AG09319 (cell line): ENCODE data around the gene SEMA4D.

ENCODE experiments used
- DNase-seq: peaks from one replicate; pipeline ENCODE4 v3.0.0-alpha.2; 2010; ENCODE audit warnings: low read depth; ENCODE audit errors: extremely low read depth
- CTCF ChIP-seq: IDR thresholded peaks from 2 replicates; pipeline ENCODE4 v1.5.1; 2011; ENCODE audit warnings: low read depth, mild to moderate bottlenecking, inconsistent platforms, low read length, moderate library complexity

Gene SEMA4D

GRCh38 chr9:89428901-89429890 is 68.7 kb downstream of the SEMA4D start:
- 0 out of 2 replicates have a peak, but pooled peaks have one; percentile 6 for TF ChIP-seq CTCF
- no peak for DNase-seq

DNA sequence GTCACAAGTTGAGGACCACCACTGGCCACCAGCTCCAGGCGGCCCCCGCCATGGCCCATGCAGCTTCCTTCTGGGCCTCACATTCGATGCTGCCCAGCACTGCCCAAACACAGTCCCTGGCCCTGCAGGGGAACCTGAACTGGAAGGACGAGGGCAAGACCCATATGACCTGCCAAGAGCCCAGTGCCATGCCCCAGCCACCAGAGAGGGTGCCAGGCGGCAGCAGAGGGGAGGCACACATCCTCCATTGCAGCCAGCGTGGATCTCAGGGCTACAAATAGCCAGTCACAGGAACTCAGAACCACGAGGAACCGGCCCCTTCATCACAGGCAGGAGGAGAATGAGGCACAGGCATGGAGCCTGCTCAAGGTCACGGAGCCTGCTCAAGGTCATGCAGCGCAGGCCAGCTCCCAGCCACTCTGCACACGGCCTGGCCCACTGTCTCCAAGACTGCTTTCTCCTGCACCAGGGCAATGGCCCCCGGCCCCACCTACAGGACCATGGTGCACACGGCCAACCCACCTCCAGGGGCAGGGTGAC is 69.6 kb downstream of the SEMA4D start:
- TF ChIP-seq CTCF: no peak
- DNase-seq: no peak

DNA sequence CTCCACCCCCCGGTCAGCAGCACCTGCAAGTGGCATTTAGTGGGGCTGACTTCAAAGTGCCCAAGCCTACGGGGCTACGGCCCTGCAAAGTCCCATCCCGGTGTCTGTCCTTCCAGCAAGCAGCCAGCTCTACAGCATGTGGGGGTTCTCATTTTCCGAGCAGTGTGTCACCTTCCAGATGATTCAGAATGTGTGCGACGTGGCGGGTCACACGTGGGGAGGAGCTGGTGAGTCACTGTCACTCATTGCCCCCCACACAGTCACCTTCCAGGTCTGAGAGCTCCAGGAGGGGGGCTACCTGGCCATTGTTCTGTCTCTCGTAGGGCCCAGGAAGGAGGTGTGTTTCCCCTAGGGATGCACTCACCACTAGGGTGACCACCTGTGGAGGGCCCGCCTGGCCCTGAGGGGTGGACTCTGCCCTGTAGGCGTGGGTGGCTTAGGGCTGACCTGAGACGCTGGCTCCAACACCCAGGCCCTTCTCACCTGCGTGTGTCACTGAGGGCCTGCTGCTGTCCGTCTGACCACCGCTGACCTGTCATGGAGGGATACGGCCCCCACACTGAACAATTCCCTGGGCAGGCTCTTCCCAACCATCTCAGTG is 70.2 kb downstream of the SEMA4D start:
- DNase-seq: no peak
- no peak for TF ChIP-seq CTCF

DNA sequence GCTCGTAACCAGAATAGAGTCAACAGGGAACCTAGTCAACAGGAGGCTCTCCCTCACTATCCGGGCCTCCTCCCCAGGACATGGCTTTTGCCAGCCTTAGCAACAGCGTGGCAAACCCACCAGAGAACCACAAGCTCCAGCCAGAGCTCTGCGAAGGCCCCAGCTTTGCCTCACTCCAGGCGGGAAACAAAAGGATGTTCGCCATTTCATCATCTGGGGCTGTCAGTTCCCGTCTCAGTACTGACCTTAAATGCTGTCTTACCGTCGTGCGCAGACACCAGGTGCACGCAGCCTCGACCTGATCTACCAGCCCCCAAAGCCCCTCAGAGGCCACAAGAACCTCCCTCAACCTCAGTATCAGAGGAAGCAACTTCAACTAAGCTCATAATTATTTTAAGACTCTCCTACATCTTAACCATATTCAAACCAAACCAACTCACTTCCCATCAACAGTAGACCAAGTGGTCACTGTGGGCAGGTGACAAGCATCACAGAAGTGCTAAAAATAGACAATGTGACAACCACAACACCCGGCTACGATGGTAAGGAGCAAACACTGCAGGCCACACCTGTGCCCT is 71.4 kb downstream of the SEMA4D start:
- TF ChIP-seq CTCF: no peak
- no peak for DNase-seq

DNA sequence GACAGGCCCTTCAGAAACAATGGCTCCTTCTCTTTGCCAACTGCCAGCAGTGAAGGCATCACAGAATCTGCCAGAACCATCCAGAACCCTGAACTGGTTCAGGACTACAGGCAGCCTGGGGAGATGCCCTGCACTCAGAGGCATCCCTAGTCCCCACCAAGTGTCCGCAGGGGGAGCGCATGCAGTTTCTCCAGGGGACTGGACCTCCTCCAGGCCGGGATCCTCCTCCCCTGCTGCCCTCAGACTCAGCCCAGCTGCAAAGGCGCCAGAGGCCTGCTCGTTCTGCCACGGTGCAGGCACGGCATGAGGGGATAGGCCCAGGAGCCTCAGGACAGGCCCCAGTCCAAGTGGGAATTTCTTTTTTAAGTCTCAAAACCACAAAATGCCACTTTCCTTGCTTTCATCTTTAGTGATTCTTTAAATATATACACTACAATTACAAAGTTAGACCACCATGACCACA is 72.0 kb downstream of the SEMA4D start:
- TF ChIP-seq CTCF: no peak
- peak; percentile 14 for DNase-seq

DNA sequence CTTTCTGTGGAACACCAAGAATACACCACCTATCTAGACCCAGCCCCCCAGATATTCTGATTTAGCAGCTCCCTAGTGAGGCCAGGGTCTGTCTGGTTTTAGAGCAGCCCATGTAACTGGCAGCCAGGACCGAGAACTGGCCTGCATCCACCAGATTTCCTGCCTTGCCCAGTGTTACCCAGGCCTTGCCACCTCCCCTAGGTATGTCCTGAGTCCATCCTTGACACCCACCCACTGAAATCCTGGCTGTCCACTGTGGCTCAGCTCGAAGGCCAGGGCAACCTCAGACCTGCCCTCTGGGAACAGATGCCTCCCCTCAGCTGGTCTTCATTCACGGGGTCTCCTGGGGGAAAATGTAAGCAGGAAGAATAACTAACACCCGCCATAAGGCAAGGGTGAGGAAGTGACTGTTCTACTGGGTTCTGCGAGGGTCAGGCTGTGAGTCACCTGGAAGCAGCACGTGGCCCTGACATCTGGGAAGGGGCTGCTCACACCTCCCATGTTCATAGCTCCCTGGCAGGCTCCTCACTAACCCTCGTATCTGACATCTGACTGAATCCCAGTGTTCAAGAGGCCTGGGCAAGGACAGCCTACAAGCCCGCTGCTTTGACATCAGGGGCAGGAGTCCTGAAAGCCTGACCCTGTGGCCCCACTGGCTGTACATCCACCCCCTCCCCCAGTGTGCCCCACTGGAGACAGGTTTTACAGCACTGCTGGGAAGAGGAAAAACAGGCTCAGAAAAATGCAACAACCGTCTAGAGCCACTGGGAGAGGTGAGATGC is 72.7 kb downstream of the SEMA4D start:
- no peak for DNase-seq

More for the DNA sequence above, 72.7 kb downstream of the SEMA4D start:
- no peak for TF ChIP-seq CTCF
